NCI-H1417 (cell line): ENCODE results near the gene BTNL8.
"Not testable (repeated sequence)": the region's sequence is repeated elsewhere in the genome, so short reads cannot be mapped to it uniquely, and the experiment has no call there.

Experiments used
- DNase-seq, 3 experiments: peaks; one replicate each; lab custom pipeline; 2025; lab: John Stamatoyannopoulos, UW

BTNL8 gene

GRCh38 chr5:180874804-180875582 lies 24.0 kb upstream of the BTNL8 start:
- DNase-seq = no peak

GRCh38 chr5:180875860-180876426 lies 23.0 kb upstream of the BTNL8 start:
- DNase-seq = no peak

GRCh38 chr5:180885845-180886529 lies 13.0 kb upstream of the BTNL8 start:
- peak; percentile 28 to 72 (median 50) for DNase-seq

- no peak for DNase-seq
Observed at GRCh38 chr5:180889381-180889780, 9.6 kb upstream of the BTNL8 start.

GRCh38 chr5:180895330-180895729 lies 3.6 kb upstream of the BTNL8 start:
- DNase-seq = not testable (repeated sequence)

- DNase-seq = no peak
Observed at GRCh38 chr5:180900178-180900577, 1.2 kb downstream of the BTNL8 start.

- no peak for DNase-seq
Observed at GRCh38 chr5:180901319-180902009, 2.5 kb downstream of the BTNL8 start.

- DNase-seq = no peak
Observed at GRCh38 chr5:180908400-180908799, 9.4 kb downstream of the BTNL8 start.

GRCh38 chr5:180908998-180909731 lies 10.2 kb downstream of the BTNL8 start:
- no peak for DNase-seq

GRCh38 chr5:180909782-180910181 lies 10.8 kb downstream of the BTNL8 start:
- no peak for DNase-seq

GRCh38 chr5:180910182-180910581 lies 11.2 kb downstream of the BTNL8 start:
- no peak for DNase-seq

GRCh38 chr5:180910735-180911134 lies 11.8 kb downstream of the BTNL8 start:
- DNase-seq = no peak

- no peak for DNase-seq
Observed at GRCh38 chr5:180914646-180915045, 15.7 kb downstream of the BTNL8 start.

GRCh38 chr5:180915924-180916323 lies 17.0 kb downstream of the BTNL8 start:
- no peak for DNase-seq

- no peak for DNase-seq
Observed at GRCh38 chr5:180918380-180918779, 19.4 kb downstream of the BTNL8 start.

- DNase-seq = no peak
Observed at GRCh38 chr5:180920710-180921109, 21.8 kb downstream of the BTNL8 start.

GRCh38 chr5:180922932-180923331 lies 24.0 kb downstream of the BTNL8 start:
- no peak for DNase-seq

- no peak for DNase-seq
Observed at GRCh38 chr5:180932660-180933059, 33.7 kb downstream of the BTNL8 start.

GRCh38 chr5:180935203-180935602 lies 36.2 kb downstream of the BTNL8 start:
- no peak for DNase-seq

GRCh38 chr5:180938294-180938693 lies 39.3 kb downstream of the BTNL8 start:
- DNase-seq = no peak

GRCh38 chr5:180950291-180950949 lies 51.5 kb downstream of the BTNL8 start:
- DNase-seq = no peak
